Measurements from ENCODE around the gene INHBA.

INHBA gene

DNA sequence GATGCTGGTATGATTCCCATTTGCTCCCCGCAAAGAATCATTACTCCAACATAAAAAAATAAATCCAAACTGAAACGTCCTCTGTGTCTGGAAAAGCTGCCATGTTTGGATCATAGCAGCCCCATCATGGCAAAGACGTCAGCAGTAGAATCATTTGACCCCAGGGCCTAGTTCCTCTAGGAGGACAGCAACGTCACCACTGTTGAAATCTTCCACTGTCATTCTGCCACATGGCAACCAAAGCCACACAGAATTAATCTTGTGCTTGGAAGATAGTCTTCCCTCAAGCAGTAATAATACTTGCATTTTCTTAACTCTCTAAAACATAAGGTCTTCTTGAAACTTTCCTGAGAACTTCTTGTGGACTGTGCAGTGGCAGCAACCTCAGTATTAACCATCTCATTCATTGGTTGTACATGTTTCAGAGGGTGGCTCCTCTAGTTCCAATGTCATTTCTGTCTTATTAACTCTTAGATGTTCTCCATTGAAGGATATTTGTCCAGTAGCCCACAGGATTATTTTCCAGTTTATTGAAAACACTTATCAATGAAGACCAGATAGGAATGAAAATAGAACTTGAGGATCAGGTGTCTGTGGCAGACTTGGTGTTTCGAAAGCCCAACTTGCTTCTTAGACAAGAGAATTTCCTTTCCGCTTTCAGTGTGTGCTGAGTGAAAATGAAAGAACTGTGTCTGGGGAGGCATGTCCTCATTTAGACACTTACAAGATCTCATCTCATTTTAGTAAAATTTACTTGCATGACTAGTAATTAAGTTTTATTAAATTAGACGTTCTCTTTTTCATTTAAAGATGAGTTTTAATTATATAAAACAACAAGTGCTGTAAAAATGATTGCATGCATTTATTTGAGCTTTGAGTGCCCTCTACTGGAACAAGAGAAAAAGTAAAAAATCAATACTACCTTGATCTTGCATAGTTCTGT is 28.9 kb upstream of the INHBA start:
- Histone ChIP-seq H3K4me1 (ENCODE audit: low read depth, poor library complexity, severe bottlenecking) (peaks cover 19% of the 10 kb centered on the region), H3K36me3 (ENCODE audit: insufficient read depth) (no peaks in the 10 kb centered on the region), H4K20me1 (ENCODE audit: insufficient read depth) (no peaks in the 10 kb centered on the region), H3K27ac (peak overlapping the region; percentile 13; the same call in 1 of the 2 replicates), H3K9ac (no peak overlapping the region), H3K27me3 (ENCODE audit: insufficient read depth, low read depth) (no peaks in the 10 kb centered on the region), H3K79me2 (ENCODE audit: insufficient read depth, low read depth) (no peaks in the 10 kb centered on the region), H3K4me3 (IDR thresholded peaks at IDR 0.05; ENCODE audit: insufficient read depth, low read depth, low read length) (no peak overlapping the region), H3K4me2 (peak overlapping the region; percentile 55), H2AFZ (ENCODE audit: low read depth) (0 out of 2 replicates have a peak overlapping the region, but pooled peaks have one; percentile 3)
- TF ChIP-seq, protein P1, sequence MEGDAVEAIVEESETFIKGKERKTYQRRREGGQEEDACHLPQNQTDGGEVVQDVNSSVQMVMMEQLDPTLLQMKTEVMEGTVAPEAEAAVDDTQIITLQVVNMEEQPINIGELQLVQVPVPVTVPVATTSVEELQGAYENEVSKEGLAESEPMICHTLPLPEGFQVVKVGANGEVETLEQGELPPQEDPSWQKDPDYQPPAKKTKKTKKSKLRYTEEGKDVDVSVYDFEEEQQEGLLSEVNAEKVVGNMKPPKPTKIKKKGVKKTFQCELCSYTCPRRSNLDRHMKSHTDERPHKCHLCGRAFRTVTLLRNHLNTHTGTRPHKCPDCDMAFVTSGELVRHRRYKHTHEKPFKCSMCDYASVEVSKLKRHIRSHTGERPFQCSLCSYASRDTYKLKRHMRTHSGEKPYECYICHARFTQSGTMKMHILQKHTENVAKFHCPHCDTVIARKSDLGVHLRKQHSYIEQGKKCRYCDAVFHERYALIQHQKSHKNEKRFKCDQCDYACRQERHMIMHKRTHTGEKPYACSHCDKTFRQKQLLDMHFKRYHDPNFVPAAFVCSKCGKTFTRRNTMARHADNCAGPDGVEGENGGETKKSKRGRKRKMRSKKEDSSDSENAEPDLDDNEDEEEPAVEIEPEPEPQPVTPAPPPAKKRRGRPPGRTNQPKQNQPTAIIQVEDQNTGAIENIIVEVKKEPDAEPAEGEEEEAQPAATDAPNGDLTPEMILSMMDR (conservative IDR thresholded peaks at IDR 0.05; ENCODE audit: low read depth, low read length): peak; percentile 83

DNA sequence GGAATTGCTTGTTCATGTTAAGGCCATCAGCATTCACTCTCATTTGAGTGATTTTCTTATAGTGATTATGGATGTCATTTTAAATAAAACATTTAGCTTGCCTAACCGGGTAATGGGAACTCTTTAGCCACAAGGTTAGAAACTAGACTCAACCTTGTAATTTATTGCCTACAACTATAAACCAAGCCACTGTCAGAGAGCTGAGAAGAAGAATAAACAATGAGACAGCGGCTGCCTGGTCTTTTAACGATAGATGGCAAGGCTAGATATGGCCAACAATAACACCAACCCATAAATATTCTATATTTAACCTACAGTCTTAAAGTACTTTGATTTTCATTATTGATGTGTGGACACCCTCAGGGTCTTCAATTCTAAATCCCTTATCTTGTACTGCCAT is 27.8 kb upstream of the INHBA start:
- Histone ChIP-seq H3K4me2 (no peak overlapping the region), H3K4me1 (ENCODE audit: low read depth, poor library complexity, severe bottlenecking) (peaks cover 19% of the 10 kb centered on the region), H3K4me3 (IDR thresholded peaks at IDR 0.05; ENCODE audit: insufficient read depth, low read depth, low read length) (no peak overlapping the region), H3K27ac (no peak overlapping the region), H3K36me3 (ENCODE audit: insufficient read depth) (no peaks in the 10 kb centered on the region), H3K27me3 (ENCODE audit: insufficient read depth, low read depth) (no peaks in the 10 kb centered on the region), H3K79me2 (ENCODE audit: insufficient read depth, low read depth) (no peaks in the 10 kb centered on the region), H4K20me1 (ENCODE audit: insufficient read depth) (no peaks in the 10 kb centered on the region), H3K9ac (no peak overlapping the region), H2AFZ (ENCODE audit: low read depth) (no peak overlapping the region)
- TF ChIP-seq, protein P1 (conservative IDR thresholded peaks at IDR 0.05; ENCODE audit: low read depth, low read length): no peak

DNA sequence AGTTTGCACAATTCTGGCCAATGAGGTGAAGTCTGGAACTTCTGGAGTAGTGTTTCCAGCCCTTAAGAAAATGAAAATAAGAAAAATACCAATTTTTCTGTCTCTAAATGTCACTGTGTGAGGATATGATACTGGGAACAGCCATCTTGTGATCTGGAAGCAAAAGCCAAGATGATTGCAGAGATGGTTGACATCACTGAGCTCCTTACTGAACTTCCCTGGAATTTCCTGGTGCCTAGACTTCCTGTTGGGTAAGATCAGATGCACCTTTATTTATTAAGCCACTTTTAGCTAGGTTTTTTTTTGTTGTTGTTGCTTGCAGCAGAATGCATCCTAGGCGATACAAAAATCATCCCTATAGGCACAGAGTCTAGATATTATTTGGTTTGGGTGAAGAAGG is 27.3 kb upstream of the INHBA start:
- Histone ChIP-seq H4K20me1 (ENCODE audit: insufficient read depth) (no peaks in the 10 kb centered on the region), H3K27me3 (ENCODE audit: insufficient read depth, low read depth) (no peaks in the 10 kb centered on the region), H3K9ac (no peak overlapping the region), H3K4me1 (ENCODE audit: low read depth, poor library complexity, severe bottlenecking) (peaks cover 19% of the 10 kb centered on the region), H3K27ac (no peak overlapping the region), H3K4me2 (no peak overlapping the region), H2AFZ (ENCODE audit: low read depth) (no peak overlapping the region), H3K36me3 (ENCODE audit: insufficient read depth) (no peaks in the 10 kb centered on the region), H3K79me2 (ENCODE audit: insufficient read depth, low read depth) (no peaks in the 10 kb centered on the region), H3K4me3 (IDR thresholded peaks at IDR 0.05; ENCODE audit: insufficient read depth, low read depth, low read length) (no peak overlapping the region)
- TF ChIP-seq, protein P1 (conservative IDR thresholded peaks at IDR 0.05; ENCODE audit: low read depth, low read length): no peak

DNA sequence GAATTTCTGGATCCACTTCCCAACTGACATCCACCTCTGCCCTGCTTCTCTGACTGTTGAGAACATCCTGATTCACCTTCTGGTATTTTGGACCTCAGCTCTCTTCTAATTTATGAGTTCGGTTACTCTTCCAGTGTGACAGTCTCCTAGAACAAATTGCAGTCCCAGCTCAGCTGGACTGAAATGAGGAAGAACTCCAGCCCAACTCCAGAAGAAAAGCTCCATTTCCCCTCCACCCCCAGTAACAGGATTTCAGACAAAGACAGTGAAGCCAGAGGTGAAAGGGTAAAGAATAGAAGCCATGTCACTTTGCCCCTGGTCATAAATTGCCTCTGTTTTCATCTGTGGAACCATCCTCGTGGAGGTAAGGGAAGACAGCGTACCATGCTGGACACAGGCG is 26.2 kb upstream of the INHBA start:
- Histone ChIP-seq H3K4me2 (no peak overlapping the region), H3K27ac (no peak overlapping the region), H2AFZ (ENCODE audit: low read depth) (no peak overlapping the region), H3K79me2 (ENCODE audit: insufficient read depth, low read depth) (no peaks in the 10 kb centered on the region), H3K4me1 (ENCODE audit: low read depth, poor library complexity, severe bottlenecking) (peaks cover 19% of the 10 kb centered on the region), H3K9ac (no peak overlapping the region), H4K20me1 (ENCODE audit: insufficient read depth) (no peaks in the 10 kb centered on the region), H3K27me3 (ENCODE audit: insufficient read depth, low read depth) (no peaks in the 10 kb centered on the region), H3K4me3 (IDR thresholded peaks at IDR 0.05; ENCODE audit: insufficient read depth, low read depth, low read length) (no peak overlapping the region), H3K36me3 (ENCODE audit: insufficient read depth) (no peaks in the 10 kb centered on the region)
- TF ChIP-seq, protein P1 (conservative IDR thresholded peaks at IDR 0.05; ENCODE audit: low read depth, low read length): no peak
